ENCODE results near the gene ZCCHC7.
"Not testable (repeated sequence)": the region's sequence is repeated elsewhere in the genome, so short reads cannot be mapped to it uniquely, and the experiment has no call there.

Gene ZCCHC7

GRCh38 chr9:37119907-37120842 is at the start of gene ZCCHC7:
TSS of gene ZCCHC7 (plus strand) at chr9:37120574.
- peak; percentile 99 for DNase-seq

GRCh38 chr9:37074790-37075189 is 45.6 kb upstream of the ZCCHC7 start:
- not testable (repeated sequence) for DNase-seq

GRCh38 chr9:37079370-37080164 is 40.8 kb upstream of the ZCCHC7 start:
- DNase-seq, result peak; percentile 98

GRCh38 chr9:37080165-37080628 is 40.2 kb upstream of the ZCCHC7 start:
- DNase-seq, result not testable (repeated sequence)

GRCh38 chr9:37081507-37081906 is 38.9 kb upstream of the ZCCHC7 start:
- DNase-seq, result not testable (repeated sequence)

GRCh38 chr9:37082214-37082765 is 38.1 kb upstream of the ZCCHC7 start:
- DNase-seq, result no peak

GRCh38 chr9:37083654-37084053 is 36.7 kb upstream of the ZCCHC7 start:
- DNase-seq, result no peak

GRCh38 chr9:37085233-37085632 is 35.1 kb upstream of the ZCCHC7 start:
- no peak for DNase-seq

GRCh38 chr9:37092714-37093295 is 27.6 kb upstream of the ZCCHC7 start:
- DNase-seq, result not testable (repeated sequence)

- no peak for DNase-seq
Measured at GRCh38 chr9:37094751-37095150, 25.6 kb upstream of the ZCCHC7 start.

GRCh38 chr9:37096628-37097027 is 23.7 kb upstream of the ZCCHC7 start:
- DNase-seq, result no peak

- no peak for DNase-seq
Measured at GRCh38 chr9:37097294-37097693, 23.1 kb upstream of the ZCCHC7 start.

GRCh38 chr9:37100327-37100726 is 20.0 kb upstream of the ZCCHC7 start:
- DNase-seq, result no peak

GRCh38 chr9:37100741-37101140 is 19.6 kb upstream of the ZCCHC7 start:
- no peak for DNase-seq

GRCh38 chr9:37102486-37102885 is 17.9 kb upstream of the ZCCHC7 start:
- peak; percentile 27 for DNase-seq

GRCh38 chr9:37104183-37104889 is 16.0 kb upstream of the ZCCHC7 start:
- no peak for DNase-seq

- no peak for DNase-seq
Measured at GRCh38 chr9:37105234-37105633, 15.1 kb upstream of the ZCCHC7 start.

- no peak for DNase-seq
Measured at GRCh38 chr9:37107701-37108100, 12.7 kb upstream of the ZCCHC7 start.

- not testable (repeated sequence) for DNase-seq
Measured at GRCh38 chr9:37114442-37114841, 5.9 kb upstream of the ZCCHC7 start.

- DNase-seq, result no peak
Measured at GRCh38 chr9:37117956-37118355, 2.4 kb upstream of the ZCCHC7 start.

- no peak for DNase-seq
Measured at GRCh38 chr9:37119360-37119759, 1.0 kb upstream of the ZCCHC7 start.

GRCh38 chr9:37120843-37121335 is 515 bp downstream of the ZCCHC7 start:
- DNase-seq, result not testable (repeated sequence)
